SHP77 treated with DMSO at 0.1 percent for 48 hours (cell line): ENCODE data around the gene GFER.
"Not testable (repeated sequence)": the region's sequence is repeated elsewhere in the genome, so short reads cannot be mapped to it uniquely, and the experiment has no call there.

Source experiments
- DNase-seq: peaks from one replicate; lab custom pipeline; 2025; lab: John Stamatoyannopoulos, UW

GFER gene

GRCh38 chr16:2006317-2006716 is 22.3 kb downstream of the GFER start:
- DNase-seq, result no peak

GRCh38 chr16:2007081-2007836 is 23.3 kb downstream of the GFER start:
- DNase-seq, result no peak

- no peak for DNase-seq
These were observed 24.1 kb downstream of the GFER start for GRCh38 chr16:2008009-2008526.

- no peak for DNase-seq
These were observed 24.7 kb downstream of the GFER start for GRCh38 chr16:2008631-2009163.

GRCh38 chr16:2009164-2009711 is 25.2 kb downstream of the GFER start:
- no peak for DNase-seq

GRCh38 chr16:2009791-2010510 is 26.0 kb downstream of the GFER start, which contains the start of gene ZNF598:
ZNF598 (minus strand) TSS chr16:2009821.
- peak; percentile 25 for DNase-seq

GRCh38 chr16:2011726-2012125 is 27.7 kb downstream of the GFER start:
- DNase-seq, result not testable (repeated sequence)

GRCh38 chr16:2013527-2013926 is 29.5 kb downstream of the GFER start:
- DNase-seq, result no peak

GRCh38 chr16:2015117-2015946 is 31.3 kb downstream of the GFER start:
- no peak for DNase-seq

- DNase-seq, result no peak
These were observed 31.9 kb downstream of the GFER start for GRCh38 chr16:2015947-2016208.

- no peak for DNase-seq
These were observed 32.5 kb downstream of the GFER start for GRCh38 chr16:2016407-2016922.

- DNase-seq, result no peak
These were observed 35.5 kb downstream of the GFER start, which contains the start of gene NPW for GRCh38 chr16:2019518-2019920. NPW (plus strand) TSS chr16:2019785.

GRCh38 chr16:2019921-2020831 is 36.2 kb downstream of the GFER start:
- DNase-seq, result no peak

- DNase-seq, result no peak
These were observed 38.7 kb downstream of the GFER start for GRCh38 chr16:2022723-2023091.

- DNase-seq, result peak; percentile 40
These were observed 39.4 kb downstream of the GFER start for GRCh38 chr16:2023092-2024031.

GRCh38 chr16:2024032-2024420 is 40.0 kb downstream of the GFER start:
- DNase-seq, result no peak

GRCh38 chr16:2025251-2025650 is 41.3 kb downstream of the GFER start:
- DNase-seq, result no peak

GRCh38 chr16:2025878-2026460 is 42.0 kb downstream of the GFER start:
- DNase-seq, result no peak

- no peak for DNase-seq
These were observed 42.5 kb downstream of the GFER start, which contains the start of gene NHERF2 for GRCh38 chr16:2026461-2027023. NHERF2 (plus strand) TSS chr16:2026902; CDS start chr16:2027006, 104 bp downstream.
